Glomerular endothelial cell (primary cell): ENCODE data around the gene LANCL1. TPM values are rescaled to one million over a fixed set of nuclear protein-coding genes. Genes with fewer than 3 reads are reported as not detected.
"Not testable (repeated sequence)": the region's sequence is repeated elsewhere in the genome, so short reads cannot be mapped to it uniquely, and the experiment has no call there.

Experiments used
- DNase-seq: peaks from one replicate; pipeline ENCODE4 v3.0.0-alpha.2; 2011; ENCODE audit warnings: low read depth, low spot score; ENCODE audit errors: extremely low read depth
- total RNA-seq: library from RNA; depleted of rRNA; stranded (reverse); fragments of >200 nt; gene quantifications from 2 replicates; pipeline ENCODE4 v1.2.3, GENCODE V29; 2015

Gene LANCL1
- total RNA-seq, 1 donor from 2014 or later = 27.8 TPM

DNA sequence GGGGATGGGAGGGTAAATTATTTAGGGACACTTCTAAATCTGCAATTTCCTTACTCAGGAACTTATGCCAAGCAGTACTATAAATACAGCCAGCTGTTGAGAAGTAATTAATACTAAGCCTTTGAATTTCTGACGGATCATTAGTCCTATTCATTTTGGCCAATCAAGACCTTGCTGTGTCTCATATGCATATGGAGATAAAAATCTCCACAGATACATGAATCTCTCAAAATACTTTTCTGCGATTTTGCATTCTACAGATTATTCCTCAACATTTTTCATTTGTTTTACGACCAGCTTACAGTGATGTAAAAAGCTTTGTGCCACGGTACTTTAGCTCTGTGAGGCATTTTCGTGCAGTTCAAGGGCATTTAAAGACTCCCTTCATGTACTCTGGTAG, 16.7 kb downstream of the LANCL1 start:
- no peak for DNase-seq

DNA sequence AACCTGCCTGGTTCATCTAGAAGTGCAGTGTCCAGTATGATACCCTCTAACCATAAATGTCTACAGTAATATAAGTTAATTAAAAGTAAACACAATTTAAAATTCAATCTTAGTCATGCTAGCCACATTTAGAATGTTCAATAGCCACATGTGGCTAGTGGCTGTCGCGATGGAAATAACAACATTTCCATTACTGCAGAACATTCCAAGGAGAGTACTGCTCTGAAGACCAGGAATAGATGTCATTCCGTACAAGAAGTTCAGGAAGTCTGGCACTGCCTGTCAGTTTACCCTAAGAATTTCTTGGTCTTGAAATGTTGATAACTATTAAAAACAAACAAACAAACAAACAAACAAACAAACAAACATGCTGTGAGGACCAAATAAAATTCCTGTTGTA, 17.2 kb downstream of the LANCL1 start:
- DNase-seq = no peak

DNA sequence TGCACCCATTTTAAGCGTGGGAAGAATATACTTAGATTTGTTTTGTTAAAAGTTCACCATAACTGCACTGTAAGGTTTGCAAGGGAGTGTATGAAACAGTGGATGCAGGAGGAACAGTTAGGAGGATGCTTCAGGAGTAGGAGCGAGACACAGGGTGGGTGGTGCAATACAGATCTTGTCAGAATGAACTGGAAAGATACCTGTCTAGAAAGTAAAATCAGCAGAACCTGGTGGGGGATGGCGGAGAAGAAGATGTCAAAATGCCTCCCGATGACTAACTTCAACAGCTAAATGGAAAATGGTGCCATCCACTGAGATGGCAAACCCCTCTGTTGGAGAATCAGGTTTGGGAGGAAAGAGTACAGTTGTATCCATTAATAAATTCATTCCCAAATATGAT, 18.2 kb downstream of the LANCL1 start:
- DNase-seq = no peak

DNA sequence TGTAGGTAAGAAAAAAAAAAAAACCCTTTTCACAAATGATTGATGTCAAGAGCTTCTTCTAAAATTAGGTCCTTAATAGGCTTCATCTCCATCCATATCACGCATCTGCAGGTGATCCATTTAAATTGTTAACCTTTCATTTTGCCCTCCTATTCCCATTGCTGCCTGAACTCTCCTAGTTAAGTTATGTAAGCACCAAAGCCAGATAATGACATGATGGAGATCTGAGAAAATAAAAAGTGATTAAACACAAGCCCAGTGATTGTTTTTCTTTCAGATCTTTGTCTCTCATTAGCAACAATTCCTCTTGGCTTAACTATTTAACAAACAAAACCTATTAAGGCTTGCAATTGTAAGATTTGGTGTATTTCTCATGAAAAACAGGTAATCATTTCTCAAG, 20.0 kb downstream of the LANCL1 start:
- no peak for DNase-seq

DNA sequence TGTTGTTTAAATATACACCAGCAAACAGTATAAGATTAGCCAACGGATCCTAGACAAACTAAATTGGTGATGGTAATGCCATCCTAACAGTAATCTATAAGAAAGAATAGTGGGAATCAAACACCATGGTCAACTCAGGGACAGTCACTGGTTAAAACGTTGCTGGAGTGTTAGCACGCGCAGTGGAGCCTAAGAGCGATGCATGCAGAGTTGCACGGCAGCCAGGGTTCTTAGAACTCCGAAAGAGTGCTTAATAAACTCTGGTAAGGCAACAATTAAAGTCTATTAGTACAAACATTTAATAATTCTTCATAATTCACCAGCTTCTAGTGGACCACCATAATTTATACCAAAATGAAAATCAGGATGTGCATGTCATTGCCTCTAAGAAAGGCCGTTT, 22.2 kb downstream of the LANCL1 start:
- no peak for DNase-seq

DNA sequence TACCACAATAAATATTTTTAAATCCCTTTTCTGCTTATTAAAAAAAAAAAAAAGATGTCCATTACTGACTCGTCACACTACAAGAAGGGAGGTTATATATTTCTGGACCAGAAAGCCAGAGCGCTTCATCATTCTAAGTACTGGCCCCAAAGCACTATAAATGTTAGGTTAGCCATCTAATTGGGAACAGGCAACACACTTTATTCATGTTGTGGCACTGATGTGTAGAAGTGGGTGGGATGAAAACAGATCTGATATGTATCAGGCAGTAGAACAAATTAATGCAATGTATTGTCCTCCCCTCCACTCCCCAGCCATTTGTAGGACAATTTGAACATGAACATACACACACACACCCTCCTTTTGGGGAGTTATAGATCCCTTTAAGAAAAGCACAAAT, 24.4 kb downstream of the LANCL1 start:
- DNase-seq = no peak

DNA sequence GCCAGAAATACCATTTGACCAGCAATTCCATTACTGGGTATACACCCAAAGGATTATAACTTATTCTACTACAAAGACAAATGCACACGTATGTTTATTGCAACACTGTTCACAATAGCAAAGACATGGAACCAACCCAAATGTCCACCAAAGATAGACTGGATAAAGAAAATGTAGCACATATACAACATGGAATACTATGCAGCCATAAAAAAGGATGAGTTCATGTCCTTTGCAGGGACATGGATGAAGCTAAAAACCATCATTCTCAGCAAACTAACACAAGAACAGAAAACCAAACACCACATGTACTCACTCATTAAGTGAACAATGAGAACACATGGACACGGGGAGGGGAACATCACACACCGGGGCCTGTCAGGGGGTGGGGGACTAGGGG, 25.6 kb downstream of the LANCL1 start:
- not testable (repeated sequence) for DNase-seq

DNA sequence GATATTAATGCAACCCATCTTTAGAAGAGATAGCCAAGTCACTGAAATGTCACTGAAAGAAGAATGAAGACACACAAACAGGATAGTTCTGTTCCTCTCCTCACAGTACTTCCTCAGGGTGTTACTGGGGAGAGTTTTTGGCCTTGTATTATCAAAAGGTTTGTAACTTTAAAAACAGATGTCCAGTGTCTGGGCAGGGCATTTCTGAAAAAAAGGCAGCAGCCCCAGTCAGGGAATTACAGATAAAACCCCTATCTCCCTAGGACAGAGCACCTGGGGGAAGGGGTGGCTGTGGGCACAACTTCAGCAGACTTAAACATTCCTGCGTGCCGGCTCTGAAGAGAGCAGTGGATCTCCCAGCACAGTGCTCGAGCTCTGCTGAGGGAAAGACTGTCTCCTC, 30.8 kb downstream of the LANCL1 start:
- DNase-seq = no peak

DNA sequence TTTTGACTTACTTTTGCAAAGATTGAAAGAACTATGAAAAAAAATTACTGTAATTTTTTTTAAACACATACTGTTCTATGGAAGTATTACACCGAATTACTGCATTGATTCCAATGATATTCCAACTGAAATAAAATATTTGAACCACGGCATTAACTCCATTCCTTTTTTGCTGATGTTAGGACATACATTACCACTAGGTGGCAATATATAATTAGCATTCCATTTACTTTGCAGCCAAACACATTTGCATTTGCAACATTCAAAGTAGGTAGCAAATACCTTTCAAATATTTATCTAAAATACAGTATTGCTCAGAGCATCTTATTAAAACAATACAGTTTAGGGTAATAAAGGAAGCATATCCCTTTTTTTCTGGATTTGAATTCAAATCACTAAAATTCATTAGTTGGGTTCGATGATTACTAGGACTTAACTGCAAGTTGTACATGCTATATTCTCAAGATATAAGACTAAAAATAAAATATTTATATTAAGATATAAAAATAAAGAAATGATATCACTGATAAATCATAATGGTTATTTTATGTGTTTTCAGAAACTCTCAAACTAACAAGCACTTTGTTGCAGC, 31.3 kb downstream of the LANCL1 start:
- DNase-seq = peak; percentile 9

DNA sequence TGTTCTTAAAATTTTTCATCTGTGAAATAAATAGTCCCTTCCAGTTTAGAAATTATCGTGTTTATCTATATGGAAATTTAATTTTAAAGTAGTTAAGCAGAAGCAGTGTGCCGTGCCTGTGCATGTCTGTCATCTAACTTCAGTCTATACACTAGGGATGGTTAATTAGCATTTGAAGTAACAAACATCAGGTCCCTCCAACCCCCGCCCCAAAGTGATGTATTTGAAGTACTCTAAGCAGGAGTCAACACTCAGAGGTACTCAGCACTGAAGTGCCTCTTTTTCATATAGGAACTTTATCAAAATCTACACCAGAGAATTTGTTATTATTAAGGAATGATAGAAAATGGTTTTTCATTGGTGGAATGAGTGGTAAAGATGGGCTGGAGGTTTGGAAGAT, 33.0 kb downstream of the LANCL1 start:
- no peak for DNase-seq

DNA sequence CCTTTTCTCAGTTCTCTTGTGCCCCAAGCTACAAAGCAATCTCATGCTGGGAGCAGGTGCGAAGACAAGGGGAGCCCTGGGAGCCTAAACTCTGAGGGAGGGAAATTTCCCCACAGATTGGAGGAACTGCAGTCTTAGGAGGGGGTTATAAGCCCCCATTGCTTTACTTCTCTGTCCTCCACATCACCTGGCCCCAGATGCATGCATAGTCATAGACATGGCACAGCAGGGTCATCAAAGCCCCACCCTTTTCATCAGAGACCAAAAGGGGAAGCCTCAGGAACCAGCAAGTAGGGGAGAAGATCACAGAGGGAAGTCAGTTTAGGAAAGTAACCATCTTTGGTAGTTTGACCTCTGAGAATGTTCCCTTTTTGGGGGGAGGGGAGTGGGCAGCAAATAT, 33.7 kb downstream of the LANCL1 start:
- DNase-seq = no peak

DNA sequence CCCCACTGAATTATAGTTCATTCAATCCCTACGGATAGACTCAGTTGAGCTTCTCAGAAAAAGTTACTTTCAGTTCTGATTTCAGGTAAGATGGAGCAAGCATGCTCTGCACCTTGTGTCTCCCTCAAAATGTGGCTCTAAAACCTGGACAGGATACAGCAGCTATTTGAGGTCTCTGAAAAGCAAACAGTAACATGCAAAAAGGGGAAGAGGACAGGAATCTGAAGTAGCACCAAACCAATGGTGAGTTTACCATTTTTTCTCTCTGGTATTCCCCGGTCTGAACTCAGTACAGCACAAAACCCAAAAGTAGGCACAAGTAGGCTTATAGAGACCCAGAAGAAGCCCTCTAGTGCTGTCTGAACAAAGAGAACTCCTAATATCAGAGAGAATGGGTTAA, 34.1 kb downstream of the LANCL1 start:
- DNase-seq = no peak

DNA sequence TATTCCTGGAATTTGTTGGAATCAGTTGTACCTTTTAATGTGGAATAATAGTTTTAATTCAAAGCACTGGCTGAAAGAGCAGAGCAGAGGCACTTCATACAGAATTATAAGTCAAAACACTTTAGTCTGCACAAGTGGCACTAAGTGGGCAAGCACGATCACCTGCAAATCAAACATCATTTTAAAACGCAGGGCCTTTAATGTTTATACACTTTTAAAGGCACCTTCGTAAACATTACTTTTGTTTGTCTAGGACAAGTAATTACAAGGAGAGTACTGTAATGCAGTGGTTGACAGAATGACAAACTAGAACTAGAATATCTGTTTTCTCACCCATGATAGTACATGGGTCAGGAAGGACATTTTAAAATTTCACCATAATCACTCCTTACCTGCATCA, 36.4 kb downstream of the LANCL1 start:
- no peak for DNase-seq

DNA sequence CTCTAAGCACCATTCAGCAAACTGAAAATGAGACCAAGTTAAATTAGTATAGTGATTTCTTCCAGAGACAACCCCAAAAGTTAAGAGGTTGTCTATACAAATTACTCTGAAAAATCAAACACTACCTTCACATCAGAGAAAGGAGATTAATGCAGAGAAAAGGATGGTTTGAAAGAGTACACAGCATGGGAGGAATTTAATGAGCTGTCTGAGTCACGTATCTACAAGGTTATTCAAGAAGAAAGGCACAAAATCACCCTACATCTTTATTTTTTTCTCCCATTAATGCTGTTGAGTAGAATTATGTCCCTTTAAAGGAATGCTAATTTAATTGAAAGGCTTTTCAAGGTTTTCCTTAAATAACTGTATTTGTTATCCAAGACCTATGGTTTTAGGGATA, 41.1 kb downstream of the LANCL1 start:
- no peak for DNase-seq

DNA sequence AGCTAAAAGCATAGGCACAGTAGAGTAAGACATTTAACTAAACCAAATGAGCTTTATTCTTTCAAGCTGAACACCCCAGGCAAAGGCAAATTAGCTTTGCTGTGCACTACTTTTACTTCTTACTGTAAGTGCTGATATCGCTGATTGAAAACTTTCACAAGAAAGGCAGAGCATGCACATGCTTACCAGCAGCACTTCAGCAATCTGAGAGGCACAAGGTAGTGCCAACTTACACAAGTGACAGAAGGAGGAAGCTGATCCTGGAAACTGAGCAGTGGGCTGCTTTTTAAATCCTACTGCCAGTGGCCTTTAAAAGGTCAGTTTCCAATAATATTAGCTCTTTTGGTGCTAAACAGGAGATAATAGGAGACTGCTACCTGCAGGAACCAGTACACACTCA, 43.9 kb downstream of the LANCL1 start:
- DNase-seq = no peak

DNA sequence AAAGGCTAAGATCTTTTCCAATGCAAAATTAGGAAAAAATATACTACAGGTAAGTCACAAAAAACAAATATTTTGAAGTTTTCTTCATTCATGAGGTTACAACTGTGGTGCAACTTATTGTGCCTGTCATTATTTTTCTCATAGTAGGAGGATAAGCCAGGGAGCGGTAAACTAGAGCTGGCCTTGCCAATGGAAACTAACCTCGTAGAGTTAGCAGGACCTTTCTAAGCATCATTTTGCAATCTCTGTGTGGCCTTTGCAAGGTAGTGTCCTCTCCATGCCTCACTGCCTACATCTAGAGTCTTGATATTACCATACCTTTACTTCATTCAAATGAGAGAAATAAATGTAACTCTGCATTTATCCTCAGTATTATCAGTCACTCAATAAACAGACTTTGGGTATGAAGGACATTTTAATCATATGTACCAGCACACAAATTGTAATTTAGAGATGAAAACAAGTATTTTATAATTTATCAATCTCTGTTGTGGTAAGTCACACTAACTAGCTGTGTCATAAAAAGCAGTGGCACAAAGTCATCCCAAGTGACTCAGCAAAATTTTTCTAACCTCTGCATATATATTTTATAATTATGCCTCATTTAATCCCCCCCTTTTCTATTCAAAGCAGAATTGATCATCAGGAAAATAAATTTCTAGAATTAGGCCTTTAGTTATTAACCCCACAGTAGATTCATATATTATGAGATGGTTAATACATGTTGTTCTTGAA, 47.0 kb downstream of the LANCL1 start:
- DNase-seq = no peak

DNA sequence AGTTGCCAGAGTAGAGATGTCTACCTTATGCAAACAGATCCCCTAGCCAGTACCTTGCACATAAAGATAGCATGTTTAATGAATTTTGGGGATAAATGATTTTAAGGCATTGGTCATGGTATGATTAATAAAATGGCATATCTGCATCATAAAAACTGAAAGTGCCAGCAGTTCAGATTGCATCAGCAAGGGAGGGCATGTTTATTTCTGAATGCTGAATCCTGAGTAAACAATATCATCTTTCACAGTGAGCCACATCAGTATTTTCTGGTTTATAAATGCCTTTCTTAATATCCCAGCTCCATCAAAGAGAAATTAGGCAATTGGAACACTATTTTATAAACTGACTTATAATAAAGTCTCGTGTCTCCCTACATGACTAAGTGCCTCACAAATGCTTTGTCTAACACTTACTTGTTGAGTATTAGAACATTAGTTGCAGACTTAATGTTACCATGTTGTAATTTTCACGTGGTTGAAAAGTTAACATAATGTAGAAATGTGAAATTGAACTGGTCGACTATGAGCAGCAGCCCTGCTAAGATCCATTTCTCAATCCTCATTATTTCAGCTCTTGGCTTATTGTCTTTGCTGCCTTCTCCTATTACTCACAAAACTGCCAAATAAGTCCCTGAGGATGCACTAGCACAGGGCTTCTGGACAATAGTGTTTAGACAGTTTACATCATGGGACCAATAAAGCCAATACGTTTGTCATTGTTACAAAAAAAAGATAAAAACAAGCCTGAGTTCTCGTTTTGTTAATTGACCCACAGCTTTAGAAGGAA, 48.0 kb downstream of the LANCL1 start:
- DNase-seq = no peak

DNA sequence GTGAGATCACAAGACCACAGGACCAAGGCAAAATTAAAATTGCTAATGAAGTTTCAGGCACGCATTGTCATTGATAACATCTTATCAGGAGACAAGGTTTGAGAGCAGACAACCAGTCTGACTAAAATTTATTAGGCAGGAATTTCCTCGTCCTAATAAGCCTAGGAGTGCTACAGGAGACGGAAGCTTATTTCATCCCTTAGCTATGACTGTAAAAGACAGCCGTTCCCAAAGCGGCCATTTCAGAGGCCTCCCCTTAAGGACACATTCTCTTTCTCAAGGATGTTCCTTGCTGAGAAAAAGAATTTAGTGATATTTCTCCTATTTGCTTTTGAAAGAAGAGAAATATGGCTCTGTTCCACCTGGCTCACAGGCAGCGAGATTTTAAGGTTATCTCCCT, 49.2 kb downstream of the LANCL1 start:
- DNase-seq = not testable (repeated sequence)

DNA sequence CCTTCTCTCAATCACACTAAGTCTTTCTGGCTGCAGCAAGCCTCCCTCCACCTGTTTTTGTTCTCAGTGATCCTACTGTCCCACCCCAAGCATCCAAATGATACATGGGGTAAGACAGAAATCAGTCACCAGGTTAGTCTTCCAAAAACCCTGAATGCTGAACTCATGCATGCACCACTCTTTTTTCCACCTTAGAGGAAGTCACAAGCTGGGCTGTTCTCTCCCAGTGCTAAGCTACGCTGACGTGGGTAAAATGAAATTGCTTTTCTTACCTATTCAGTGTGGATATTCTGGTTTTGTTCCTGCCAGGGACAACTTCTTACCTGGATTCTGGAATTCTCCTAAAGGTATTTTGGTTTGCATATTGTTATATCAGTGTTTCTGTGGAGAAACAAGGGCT, 54.2 kb downstream of the LANCL1 start:
- no peak for DNase-seq

DNA sequence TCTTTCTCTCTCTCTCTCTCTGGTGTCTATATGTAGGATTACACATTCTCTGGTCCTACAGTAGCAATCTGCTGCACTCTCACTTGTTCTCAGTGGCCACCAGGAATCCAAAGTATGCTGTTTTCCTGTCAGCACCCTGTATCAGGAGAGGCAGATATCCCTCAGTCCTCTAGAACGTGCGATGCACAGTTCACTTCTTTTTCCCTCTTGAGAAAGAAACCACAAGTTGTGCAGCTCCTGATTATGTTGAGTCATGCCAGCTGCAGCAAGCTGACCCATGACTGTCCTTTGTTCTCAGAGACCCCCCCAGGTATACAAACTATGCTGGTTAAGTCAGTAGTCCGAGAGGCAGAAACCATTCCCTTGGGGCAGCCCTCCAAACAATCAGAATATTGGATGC, 54.6 kb downstream of the LANCL1 start:
- no peak for DNase-seq

DNA sequence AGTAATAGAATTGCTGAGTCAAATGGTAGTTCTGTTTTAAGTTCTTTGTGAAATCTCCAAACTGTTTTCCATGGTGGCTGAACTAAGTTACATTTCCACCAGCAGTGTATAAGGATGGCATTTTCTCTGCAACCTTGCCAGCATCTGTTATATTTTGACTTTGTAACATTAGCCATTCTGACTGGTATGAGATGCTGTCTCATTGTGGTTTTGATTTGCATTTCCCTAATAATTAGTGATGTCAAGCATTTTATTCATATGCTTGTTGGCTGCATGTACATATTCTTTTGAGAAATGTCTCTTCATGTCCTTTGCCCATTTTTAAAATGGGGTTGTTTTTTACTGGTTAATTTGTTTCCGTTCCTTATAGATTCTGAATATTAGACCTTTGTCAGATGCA, 63.9 kb downstream of the LANCL1 start:
- no peak for DNase-seq

DNA sequence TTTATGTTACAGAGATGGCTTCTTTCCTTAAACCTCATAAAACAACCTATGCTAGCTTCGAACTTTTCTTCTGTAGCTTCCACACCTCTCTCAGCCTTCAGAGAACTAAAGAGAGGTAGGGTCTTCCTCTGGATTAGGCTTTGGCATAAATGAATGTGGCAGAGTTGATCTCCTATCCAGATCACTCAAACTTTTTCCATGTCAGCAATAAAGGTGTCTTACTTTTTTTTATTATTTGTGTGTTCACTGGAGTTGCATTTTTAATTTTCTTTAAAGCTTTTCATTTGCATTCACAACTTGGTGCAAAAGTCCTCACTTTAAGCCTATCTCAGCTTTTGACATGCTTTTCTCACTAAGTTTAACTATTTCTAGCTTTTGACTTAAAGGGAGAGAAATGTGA, 66.0 kb downstream of the LANCL1 start:
- DNase-seq = no peak
